GM23248 (cell line): Measurements from ENCODE around the gene TNNT2.

Experiments
- EZH2 ChIP-seq: fragments of 200-600 bp; sonication (generic); IDR thresholded peaks from 2 replicates; pipeline ENCODE4 v1.6.1; 2018; ENCODE audit warnings: antibody characterized with exemption, mild to moderate bottlenecking; ENCODE audit not compliant: insufficient read depth, poor library complexity, severe bottlenecking
- EZH2phosphoT487 ChIP-seq: fragments of 200-600 bp; sonication (generic); IDR thresholded peaks from 2 replicates; pipeline ENCODE4 v1.6.1; 2018; ENCODE audit warnings: antibody characterized with exemption, moderate library complexity, mild to moderate bottlenecking, low read depth; ENCODE audit not compliant: insufficient read depth

DNA sequence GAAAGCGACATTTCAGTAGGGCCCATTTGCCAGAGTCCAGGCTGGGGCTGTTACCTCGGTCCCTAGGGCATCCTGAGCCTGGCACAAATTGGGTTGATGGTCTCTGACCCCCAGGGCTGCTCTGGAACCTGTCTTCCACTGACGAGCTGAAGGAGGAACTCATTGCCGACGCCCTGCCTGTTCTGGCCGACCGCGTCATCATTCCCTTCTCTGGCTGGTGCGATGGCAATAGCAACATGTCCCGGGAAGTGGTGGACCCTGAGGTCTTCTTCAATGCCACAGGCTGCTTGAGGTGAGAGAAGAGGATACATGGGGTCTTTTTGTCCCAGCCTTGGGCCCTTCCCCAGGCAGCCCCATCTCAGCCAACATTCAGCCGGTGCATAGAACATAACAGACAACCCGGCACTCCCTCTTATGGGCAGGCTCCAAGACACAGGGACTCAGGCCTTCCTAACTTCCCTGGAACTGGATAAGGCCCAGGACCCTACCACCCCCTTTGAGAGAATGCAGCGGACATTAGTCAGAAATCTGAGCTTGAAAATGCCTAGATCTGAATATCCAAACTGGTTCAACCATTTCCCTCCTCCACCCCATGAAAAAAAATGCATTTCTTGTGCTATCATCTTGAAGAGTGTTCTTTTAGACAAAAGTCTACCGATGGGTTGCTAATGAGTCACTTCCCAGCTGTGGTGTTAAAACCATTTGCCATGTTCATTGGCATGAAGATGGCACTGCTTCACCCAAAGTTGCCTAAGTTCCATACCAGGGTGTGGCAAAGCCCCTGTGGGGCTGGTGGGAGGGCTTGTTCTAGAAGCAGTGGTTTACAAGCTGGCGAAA, 58.8 kb downstream of the TNNT2 start:
- TF ChIP-seq EZH2phosphoT487 (no peak), EZH2 (no peak)
